DND-41 (cell line): Measurements from ENCODE around the gene DGKI.

Experiments
- ATAC-seq: fragments of 200-7000 bp; cut with Tn5 transposase; 3 replicates; pipeline ENCODE4 v1.9.1; 2021; ENCODE audit warnings: low read depth; ENCODE audit not compliant: insufficient read depth
- DNase-seq: peaks from one replicate; pipeline ENCODE4 v3.0.0-alpha.2; 2020
- H2AFZ ChIP-seq: 2 replicates; pipeline ENCODE4 v1.6.0; 2012; ENCODE audit warnings: low read depth, low read length
- H3K27ac ChIP-seq: 2 replicates; pipeline ENCODE4 v1.5.1; 2012; ENCODE audit warnings: low read length, inconsistent platforms
- H3K27me3 ChIP-seq: fragments of 200-600 bp; sonication (generic); 2 replicates; pipeline ENCODE4 v1.6.0; 2012; ENCODE audit warnings: low read length, mild to moderate bottlenecking, inconsistent platforms; ENCODE audit not compliant: insufficient read depth, poor library complexity
- H3K36me3 ChIP-seq: 2 replicates; pipeline ENCODE4 v1.5.1; 2012; ENCODE audit warnings: low read length, inconsistent platforms; ENCODE audit not compliant: insufficient read depth
- H3K4me1 ChIP-seq: 2 replicates; pipeline ENCODE4 v1.5.1; 2012; ENCODE audit warnings: mild to moderate bottlenecking, low read length; ENCODE audit not compliant: insufficient read depth
- H3K4me2 ChIP-seq: 2 replicates; pipeline ENCODE4 v1.6.0; 2012; ENCODE audit warnings: mild to moderate bottlenecking, moderate library complexity, low read length, inconsistent platforms; ENCODE audit not compliant: insufficient read depth
- H3K4me3 ChIP-seq, 2 experiments: fragments of 200-600 bp in 1 of 2; shearing (Covaris generic) in 1 of 2; 2 replicates each; pipeline ENCODE4 v1.5.1; 2012 to 2016; ENCODE audit warnings: inconsistent platforms in 2 of 2, low read length in 2 of 2, mild to moderate bottlenecking in 2 of 2, low read depth in 1 of 2, moderate library complexity in 1 of 2
- H3K79me2 ChIP-seq: 2 replicates; pipeline ENCODE4 v1.6.0; 2012; ENCODE audit warnings: low read length, inconsistent platforms; ENCODE audit not compliant: insufficient read depth
- H3K9ac ChIP-seq: 2 replicates; pipeline ENCODE4 v1.6.0; 2012; ENCODE audit warnings: low read depth, mild to moderate bottlenecking, inconsistent platforms, low read length, moderate library complexity
- H3K9me3 ChIP-seq: 2 replicates; pipeline ENCODE4 v1.5.1; 2012; ENCODE audit warnings: low read length, moderate library complexity, mild to moderate bottlenecking, inconsistent platforms; ENCODE audit not compliant: insufficient read depth, severe bottlenecking
- H4K20me1 ChIP-seq: 2 replicates; pipeline ENCODE4 v1.6.0; 2012; ENCODE audit warnings: low read length; ENCODE audit not compliant: insufficient read depth
- EZH2 ChIP-seq: IDR thresholded peaks from 3 replicates; pipeline ENCODE4 v1.6.1; 2012; ENCODE audit warnings: borderline replicate concordance, low read depth, mild to moderate bottlenecking, moderate library complexity, low read length, inconsistent platforms; ENCODE audit not compliant: severe bottlenecking
- TF ChIP-seq, protein P1 (sequence below): IDR thresholded peaks from 2 replicates; pipeline ENCODE4 v1.5.1; 2012; ENCODE audit warnings: borderline replicate concordance, low read length, moderate library complexity, mild to moderate bottlenecking; ENCODE audit not compliant: poor library complexity, severe bottlenecking; ENCODE audit errors: extremely low read depth

The DGKI gene

DNA sequence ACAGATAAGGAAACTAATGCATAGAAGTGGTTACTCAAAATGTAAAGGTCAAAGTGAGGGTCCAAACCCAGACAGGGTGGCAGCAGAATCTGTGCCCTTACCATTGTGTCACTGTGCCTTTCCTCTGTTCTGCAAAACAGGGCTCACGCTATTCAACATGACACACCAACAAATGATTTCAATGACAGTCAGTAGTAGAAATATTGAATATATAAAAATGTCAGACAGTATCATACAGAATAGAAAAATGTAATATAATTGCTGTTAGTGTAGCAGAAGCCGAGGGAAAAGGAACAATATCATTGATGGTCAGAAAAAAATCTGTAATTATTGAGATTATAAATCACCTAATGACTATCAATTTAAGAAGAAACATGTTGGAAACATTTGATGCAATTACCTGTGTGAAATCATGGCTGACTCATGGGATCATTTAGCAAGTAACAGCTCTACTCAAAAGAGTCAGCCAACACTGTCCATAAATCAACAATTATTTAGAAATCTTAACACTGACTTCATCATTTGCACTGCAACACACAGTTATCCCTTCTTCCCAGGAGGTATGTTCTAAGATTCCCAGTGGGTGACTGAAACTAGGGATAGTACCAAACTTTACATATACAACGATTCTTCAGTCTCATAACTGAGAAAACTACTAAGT, 198.7 kb downstream of the DGKI start:
- Histone ChIP-seq H3K79me2 (no peaks in the 10 kb centered on the region), H3K27ac (no peak overlapping the region), H4K20me1 (no peaks in the 10 kb centered on the region), H3K9me3 (no peaks in the 10 kb centered on the region), H3K27me3 (peaks cover 6% of the 10 kb centered on the region), H3K36me3 (no peaks in the 10 kb centered on the region), H3K4me2 (no peak overlapping the region), H3K4me1 (no peaks in the 10 kb centered on the region), H2AFZ (no peak overlapping the region), H3K9ac (no peak overlapping the region), H3K4me3 (no peak overlapping the region)
- DNase-seq: no peak
- TF ChIP-seq EZH2: no peak
- TF ChIP-seq, protein P1, sequence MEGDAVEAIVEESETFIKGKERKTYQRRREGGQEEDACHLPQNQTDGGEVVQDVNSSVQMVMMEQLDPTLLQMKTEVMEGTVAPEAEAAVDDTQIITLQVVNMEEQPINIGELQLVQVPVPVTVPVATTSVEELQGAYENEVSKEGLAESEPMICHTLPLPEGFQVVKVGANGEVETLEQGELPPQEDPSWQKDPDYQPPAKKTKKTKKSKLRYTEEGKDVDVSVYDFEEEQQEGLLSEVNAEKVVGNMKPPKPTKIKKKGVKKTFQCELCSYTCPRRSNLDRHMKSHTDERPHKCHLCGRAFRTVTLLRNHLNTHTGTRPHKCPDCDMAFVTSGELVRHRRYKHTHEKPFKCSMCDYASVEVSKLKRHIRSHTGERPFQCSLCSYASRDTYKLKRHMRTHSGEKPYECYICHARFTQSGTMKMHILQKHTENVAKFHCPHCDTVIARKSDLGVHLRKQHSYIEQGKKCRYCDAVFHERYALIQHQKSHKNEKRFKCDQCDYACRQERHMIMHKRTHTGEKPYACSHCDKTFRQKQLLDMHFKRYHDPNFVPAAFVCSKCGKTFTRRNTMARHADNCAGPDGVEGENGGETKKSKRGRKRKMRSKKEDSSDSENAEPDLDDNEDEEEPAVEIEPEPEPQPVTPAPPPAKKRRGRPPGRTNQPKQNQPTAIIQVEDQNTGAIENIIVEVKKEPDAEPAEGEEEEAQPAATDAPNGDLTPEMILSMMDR: no peak
- no peak for ATAC-seq

DNA sequence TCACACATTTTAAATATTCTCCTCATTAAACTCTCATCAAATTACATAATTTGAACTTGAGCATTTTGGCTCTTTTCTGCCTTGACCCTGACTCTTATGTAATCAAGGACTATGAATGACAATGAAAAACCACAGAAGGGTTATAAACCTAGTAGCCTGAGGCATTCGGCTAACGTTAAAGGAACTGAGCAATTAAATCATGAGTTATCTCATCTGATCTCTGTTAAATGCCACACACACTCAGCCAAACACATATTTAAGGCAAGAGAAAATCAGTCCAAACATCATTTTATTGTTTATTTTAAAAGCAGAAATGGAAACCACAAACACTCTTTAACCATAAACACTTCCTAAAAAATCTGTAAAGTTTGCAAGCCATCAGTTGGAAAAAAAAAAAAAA, 204.3 kb downstream of the DGKI start:
- H3K9ac ChIP-seq: no peak overlapping the region
- H3K36me3 ChIP-seq: no peaks in the 10 kb centered on the region
- H3K9me3 ChIP-seq: no peaks in the 10 kb centered on the region
- no peak for TF ChIP-seq EZH2
- TF ChIP-seq, protein P1: no peak
- no peaks in the 10 kb centered on the region for H3K79me2 ChIP-seq
- H3K4me2 ChIP-seq: no peak overlapping the region
- no peak overlapping the region for H3K27ac ChIP-seq
- peaks cover 3% of the 10 kb centered on the region for H3K27me3 ChIP-seq
- no peaks in the 10 kb centered on the region for H4K20me1 ChIP-seq
- DNase-seq (no peak), ATAC-seq (no peak)
- no peak overlapping the region for H2AFZ ChIP-seq
- H3K4me1 ChIP-seq: no peaks in the 10 kb centered on the region
- no peak overlapping the region for H3K4me3 ChIP-seq

DNA sequence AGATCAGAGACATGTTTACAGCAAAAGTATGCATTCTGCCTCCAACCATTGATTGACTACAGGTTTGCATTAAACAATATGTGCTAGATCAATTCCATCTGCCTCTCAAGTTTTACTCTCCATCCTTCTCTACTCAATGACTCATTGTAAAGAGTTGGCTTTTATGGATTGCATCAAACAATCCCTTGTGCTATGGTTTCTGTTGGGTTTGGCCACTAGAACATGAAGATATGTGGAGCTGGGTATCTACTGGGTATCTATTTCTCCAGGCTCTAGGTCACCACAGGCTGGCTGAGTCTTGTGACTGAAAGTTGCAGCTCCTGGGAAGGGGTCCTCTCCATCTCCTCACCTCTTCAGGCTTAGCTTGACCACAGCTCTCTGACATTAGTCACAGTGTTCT, 204.7 kb downstream of the DGKI start:
- Histone ChIP-seq H3K79me2 (no peaks in the 10 kb centered on the region), H3K36me3 (no peaks in the 10 kb centered on the region), H3K9me3 (no peaks in the 10 kb centered on the region), H4K20me1 (no peaks in the 10 kb centered on the region), H2AFZ (no peak overlapping the region), H3K27me3 (no peaks in the 10 kb centered on the region), H3K9ac (no peak overlapping the region), H3K27ac (no peak overlapping the region), H3K4me1 (no peaks in the 10 kb centered on the region), H3K4me2 (no peak overlapping the region), H3K4me3 (no peak overlapping the region)
- no peak for DNase-seq
- TF ChIP-seq, protein P1: no peak
- no peak for TF ChIP-seq EZH2
- ATAC-seq: no peak
